HG02759 (cell line): ENCODE data around the gene TSPAN32.

Experiments
- ATAC-seq: cut with Tn5 transposase; IDR thresholded peaks from one replicate; pipeline ENCODE4 v1.9.1; 2021; ENCODE audit warnings: mild to moderate bottlenecking, moderate library complexity; ENCODE audit not compliant: unreplicated experiment

Gene TSPAN32

DNA sequence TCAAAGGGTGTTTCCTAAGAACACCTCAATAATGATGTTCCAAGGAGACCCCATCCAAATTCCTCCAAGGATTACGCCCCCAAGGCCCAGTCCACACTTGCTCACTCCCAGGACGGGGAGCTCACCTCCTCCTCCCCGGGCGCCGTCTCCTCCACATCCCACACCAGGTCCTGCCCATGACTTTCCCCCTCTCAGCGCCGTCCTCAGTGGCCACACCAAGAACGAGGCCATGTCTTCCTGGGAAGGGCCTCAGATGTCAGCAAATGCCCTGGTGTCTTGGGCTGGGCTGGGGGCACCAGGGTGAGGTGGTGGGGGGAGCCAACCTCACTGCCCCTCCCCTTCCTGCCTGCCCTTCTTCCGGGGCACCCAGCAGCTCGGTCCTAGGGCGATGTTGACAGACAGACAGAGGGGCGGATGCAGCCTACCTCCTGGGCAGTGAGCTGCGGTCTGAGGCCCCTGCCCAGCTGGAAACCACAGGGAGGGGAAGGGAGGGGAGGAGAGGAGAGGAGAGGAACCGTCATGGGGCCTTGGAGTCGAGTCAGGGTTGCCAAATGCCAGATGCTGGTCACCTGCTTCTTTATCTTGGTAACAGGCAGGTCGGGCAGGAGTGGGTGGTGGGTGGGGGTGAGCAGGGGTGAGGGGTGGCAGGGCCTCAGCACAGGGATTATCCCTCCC lies at the start of gene TSPAN32, which contains the start of gene C11orf21:
Gene TSPAN32 (plus strand): TSS at position 383 of the 675 bp plus-strand sequence. CDS start 137 bp downstream, at position 520.
Gene C11orf21 (minus strand): TSS at position 288 of the 675 bp plus-strand sequence. CDS start 110 bp downstream, at position 178.
- no peak for ATAC-seq

DNA sequence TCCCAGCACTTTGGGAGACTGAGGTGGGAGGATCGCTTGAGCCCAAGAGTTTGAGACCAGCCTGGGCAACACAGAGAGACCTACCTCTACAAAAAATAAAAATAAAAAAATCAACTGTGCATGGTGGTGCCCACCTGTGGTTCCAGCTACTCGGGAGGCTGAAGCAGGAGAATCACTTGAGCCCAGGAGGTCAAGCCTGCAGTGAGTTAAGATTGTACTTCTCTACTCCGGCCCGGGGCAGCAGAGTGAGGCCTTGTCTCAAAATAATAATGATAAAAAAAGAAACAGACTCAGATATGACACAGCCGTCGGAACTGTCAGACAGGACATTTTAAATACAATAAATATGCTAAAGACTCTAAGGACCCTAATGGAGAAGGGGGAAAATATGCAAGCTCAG lies 49.8 kb upstream of the TSPAN32 start:
- ATAC-seq, result no peak

- ATAC-seq, result no peak
Measured at GRCh38 chr11:2256293-2256913, 45.4 kb upstream of the TSPAN32 start.

- no peak for ATAC-seq
Measured at GRCh38 chr11:2256951-2257700, 44.7 kb upstream of the TSPAN32 start.

DNA sequence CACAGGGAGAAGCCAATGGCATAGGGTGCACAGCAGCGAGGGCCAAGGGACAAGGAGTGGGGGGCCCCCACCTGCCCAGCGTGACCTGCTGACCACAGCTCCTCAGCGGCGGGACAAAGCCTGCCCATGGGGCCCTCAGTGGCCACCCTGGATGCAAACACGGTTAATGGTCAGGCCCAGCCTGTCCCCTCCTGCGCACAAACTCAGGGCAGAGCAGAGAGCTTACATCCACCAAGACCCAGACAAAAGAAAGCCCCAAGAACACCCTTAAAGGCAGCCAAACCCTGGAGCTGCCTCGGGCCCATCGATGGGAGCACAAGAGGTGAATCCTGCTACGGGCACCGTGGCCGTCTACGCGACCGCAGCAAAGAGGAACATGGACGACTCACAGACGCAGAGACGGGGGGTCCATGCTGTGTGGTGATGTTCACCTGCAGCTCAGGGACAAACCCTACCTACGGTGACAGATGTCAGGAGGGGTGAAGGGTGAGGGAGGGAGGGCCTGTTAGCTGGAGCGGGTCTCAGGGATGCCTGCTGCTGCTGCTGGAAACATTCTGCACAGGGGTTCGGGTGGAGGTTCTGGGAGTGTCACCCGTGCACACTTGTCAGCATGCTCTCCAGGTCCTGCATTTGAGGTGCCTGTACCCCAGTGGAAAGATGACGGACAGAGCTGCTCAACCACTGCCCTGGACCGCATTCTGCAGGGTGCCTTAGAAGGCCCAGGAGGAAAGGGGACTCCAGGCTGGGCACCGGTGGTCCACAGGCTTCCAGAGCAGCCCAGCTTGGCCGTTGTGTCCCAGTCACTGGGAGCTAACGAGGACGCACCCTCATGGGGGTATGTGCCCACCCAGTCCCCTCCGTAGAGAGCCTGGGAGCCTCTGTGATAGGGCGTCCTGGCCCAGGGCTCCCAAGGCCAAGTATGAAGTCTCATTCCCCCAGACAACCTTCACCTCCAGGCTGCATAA lies 43.0 kb upstream of the TSPAN32 start:
- no peak for ATAC-seq

GRCh38 chr11:2259466-2259830 lies 42.4 kb upstream of the TSPAN32 start:
- ATAC-seq, result no peak

- ATAC-seq, result no peak
Measured at GRCh38 chr11:2259897-2260451, 41.8 kb upstream of the TSPAN32 start.

GRCh38 chr11:2260491-2261364 lies 41.1 kb upstream of the TSPAN32 start:
- no peak for ATAC-seq

DNA sequence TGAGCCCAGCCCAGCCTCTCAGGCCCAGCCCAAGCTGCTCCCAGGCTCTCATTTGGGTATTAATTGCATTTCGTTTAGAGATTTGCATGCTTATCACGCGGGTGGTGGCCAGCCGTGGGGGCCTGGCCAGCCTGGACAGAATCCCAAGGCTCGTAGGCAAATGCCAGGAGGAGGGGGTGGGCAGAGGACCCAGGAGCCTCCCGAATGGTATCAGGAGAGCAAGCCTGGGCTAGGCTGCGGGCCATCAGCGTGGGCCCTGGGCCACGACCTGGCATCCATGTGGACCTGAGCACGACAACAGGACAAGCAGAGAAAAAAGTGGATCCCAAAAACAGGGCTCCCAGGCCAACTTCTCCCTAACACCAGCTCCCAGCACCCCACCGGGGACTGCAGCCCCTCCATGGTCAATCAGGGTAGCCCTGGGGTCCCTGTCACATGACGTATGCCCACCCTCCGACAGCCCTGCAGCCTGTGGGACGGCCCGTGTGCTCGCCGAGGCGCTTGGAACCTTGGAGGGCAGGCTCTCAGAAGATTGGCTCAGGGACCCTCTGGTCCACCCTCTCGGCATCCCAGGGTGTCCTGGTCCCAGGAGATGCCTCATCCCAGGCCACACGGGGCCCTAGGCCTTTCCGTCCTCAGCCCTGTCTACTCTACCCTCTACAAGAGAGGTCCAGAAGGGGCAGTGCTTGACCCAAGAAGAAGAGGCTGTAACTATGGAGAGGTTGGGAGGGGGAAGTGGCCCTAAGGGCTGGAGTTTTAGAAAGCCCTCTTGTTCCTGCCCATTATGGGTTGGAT lies 40.2 kb upstream of the TSPAN32 start:
- ATAC-seq, result no peak

DNA sequence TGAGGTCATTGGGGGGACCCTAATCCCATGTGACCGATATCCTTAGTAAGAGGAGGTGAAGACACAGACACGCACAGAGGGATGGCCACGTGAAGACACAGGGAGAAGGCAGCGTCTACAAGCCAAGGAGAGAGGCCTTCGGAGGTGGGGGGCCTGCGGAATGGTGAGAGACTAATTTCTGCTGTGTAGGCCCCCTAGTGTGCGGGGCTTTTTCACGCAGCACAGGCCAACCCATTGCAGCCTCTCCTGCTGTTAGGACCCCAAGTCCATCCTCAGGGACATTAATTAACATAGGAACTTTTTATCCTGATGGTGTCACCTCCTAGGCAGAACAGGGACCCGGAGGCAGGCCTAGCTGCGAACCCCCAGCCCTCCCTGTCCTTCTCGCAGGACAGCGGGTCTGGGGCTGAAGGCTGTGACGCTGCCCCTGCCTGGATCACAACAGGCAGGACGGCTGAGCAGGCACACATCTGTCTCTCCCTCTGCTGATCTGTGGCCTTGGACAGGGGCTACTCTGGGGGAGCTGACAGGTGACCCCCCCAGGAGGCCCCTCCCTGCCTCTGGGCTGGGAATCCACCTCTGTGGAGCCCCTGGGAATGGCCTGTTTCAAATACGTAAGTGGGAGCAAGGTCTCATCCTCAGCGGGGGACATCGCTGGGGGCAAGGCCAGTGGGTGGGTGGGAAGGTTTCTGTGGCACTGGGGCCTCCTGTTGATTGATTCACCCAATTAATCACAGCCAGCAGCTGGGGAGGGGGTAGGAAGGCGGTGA lies 39.3 kb upstream of the TSPAN32 start:
- no peak for ATAC-seq

- ATAC-seq, result no peak
Measured at GRCh38 chr11:2263071-2263565, 38.7 kb upstream of the TSPAN32 start.

DNA sequence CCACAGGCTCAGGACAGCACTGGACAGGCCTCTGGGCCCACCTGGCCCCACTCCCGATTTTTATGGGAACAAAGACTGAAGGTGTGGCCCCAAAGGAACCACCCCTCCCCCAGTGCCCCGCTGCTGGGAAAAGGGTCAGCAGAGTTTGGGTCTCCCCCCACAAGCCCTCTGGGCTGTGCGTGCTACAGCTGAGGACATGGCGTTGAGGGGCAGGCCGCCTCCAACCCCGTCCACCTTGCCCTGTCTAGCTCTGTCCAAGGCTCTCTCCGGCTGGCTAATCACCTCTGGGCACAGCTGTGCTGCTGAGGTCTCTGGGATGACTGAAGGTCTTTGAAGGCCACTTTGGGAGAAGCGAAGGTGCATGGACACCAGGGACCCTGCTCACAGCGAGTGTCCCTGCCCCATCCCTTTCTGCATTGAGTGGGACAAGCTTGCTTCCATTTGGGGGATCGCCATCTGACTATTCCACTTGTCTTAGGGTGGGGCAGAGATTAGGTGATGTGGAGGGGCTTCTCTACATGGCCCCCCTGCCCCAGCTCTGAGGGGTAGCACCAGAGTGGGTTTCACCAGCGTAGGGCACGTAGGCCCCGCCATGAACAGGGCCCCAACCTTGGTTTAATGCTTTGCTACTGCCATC lies 38.0 kb upstream of the TSPAN32 start:
- no peak for ATAC-seq

- no peak for ATAC-seq
Measured at GRCh38 chr11:2264366-2265053, 37.3 kb upstream of the TSPAN32 start.

- no peak for ATAC-seq
Measured at GRCh38 chr11:2265396-2265795, 36.4 kb upstream of the TSPAN32 start.

DNA sequence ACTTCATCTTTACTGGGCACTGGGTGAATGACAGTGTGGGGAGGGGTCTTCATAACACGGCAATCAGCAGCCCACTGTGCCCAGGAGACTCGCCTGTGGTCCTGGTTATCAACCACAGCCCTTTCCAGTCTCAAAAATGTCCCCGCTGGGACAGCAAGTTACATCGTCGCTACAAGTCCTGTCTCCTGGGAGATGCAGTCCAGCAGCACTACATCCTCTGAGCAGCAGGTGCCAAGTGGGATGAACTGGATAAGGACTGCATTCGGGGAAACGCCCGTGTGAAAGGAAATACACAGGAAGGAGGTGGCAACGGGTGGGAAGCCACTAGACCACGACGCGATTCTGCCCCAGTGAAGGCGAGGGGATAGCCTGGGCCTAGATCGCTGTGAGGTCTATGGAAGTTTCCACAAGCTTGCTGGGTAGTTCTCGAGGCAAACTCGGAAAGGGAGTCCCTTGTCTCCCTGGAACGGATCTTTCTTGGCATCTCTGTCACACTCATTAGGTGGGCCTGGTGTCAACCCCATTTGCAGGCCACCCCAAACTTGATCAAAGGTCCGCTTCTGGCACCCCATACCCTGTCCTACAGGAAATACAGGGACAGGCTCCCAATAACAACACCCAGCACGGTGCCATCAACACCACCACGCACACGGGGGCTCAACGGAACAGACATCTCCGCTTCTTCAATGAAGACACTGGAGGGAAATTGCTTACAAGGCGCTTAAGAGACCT lies 35.8 kb upstream of the TSPAN32 start:
- ATAC-seq, result no peak
